ENCODE results near the gene CDH11.

Gene CDH11

DNA sequence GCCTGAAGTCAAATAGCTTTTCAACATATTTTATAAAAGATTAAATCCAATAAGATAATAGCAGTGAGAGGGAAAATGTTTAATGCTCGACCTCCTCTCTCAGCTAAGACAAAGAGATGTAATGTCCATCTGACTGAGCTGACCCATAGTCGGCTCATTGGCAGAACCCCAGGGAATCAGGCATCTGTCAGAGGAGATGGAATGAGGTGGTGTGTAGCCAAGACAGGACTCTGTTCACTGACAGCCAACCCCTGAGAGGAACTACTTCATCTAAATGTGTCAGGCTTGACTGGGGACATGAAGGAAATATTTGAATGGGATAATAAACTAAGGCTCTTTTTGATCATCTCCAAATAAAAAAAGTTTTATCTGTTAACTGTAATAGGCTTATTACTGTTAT is 188.0 kb downstream of the CDH11 start:
- Histone ChIP-seq H4K20me1 (ENCODE audit: insufficient read depth, low read length) (no peaks in the 10 kb centered on the region), H3K4me3 (ENCODE audit: low read length) (no peak overlapping the region), H3K4me2 (ENCODE audit: low read length) (no peak overlapping the region), H3K36me3 (replicated peaks; ENCODE audit: low read depth, low read length) (no peaks in the 10 kb centered on the region), H3K79me2 (ENCODE audit: low read length) (no peaks in the 10 kb centered on the region), H3K27ac (ENCODE audit: low read length) (no peak overlapping the region), H2AFZ (ENCODE audit: low read depth, low read length) (no peak overlapping the region), H3K9me3 (ENCODE audit: insufficient read depth, low read length) (no peaks in the 10 kb centered on the region), H3K9ac (ENCODE audit: low read length) (no peak overlapping the region), H3K27me3 (ENCODE audit: low read depth, low read length) (no peaks in the 10 kb centered on the region), H3K4me1 (ENCODE audit: low read length) (no peaks in the 10 kb centered on the region)
- TF ChIP-seq, protein P1, sequence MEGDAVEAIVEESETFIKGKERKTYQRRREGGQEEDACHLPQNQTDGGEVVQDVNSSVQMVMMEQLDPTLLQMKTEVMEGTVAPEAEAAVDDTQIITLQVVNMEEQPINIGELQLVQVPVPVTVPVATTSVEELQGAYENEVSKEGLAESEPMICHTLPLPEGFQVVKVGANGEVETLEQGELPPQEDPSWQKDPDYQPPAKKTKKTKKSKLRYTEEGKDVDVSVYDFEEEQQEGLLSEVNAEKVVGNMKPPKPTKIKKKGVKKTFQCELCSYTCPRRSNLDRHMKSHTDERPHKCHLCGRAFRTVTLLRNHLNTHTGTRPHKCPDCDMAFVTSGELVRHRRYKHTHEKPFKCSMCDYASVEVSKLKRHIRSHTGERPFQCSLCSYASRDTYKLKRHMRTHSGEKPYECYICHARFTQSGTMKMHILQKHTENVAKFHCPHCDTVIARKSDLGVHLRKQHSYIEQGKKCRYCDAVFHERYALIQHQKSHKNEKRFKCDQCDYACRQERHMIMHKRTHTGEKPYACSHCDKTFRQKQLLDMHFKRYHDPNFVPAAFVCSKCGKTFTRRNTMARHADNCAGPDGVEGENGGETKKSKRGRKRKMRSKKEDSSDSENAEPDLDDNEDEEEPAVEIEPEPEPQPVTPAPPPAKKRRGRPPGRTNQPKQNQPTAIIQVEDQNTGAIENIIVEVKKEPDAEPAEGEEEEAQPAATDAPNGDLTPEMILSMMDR (IDR thresholded peaks at IDR 0.05; ENCODE audit: low read depth, low read length): no peak
- no peak for TF ChIP-seq EZH2phosphoT487 (IDR thresholded peaks at IDR 0.05; ENCODE audit: low read depth)

DNA sequence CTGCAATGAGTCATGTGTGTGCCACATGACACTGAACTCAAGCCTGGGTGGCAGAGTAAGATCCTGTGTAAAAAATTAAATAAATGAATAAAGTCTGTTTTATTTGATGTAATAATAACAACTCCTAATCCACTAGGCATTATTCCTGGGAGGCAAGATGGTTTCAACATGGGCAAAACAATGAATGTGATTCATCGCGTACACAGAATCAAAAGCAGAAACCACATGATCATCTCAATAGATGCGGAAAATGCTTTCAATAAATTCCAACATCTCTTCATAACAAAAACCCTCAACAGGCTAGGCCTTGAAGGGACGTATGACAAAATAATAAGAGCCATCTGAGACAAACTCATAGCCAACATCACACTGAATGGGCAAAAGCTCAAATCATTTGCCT is 195.4 kb downstream of the CDH11 start:
- Histone ChIP-seq H3K27ac (ENCODE audit: low read length) (no peak overlapping the region), H3K4me3 (ENCODE audit: low read length) (no peak overlapping the region), H4K20me1 (ENCODE audit: insufficient read depth, low read length) (no peaks in the 10 kb centered on the region), H3K9me3 (ENCODE audit: insufficient read depth, low read length) (no peaks in the 10 kb centered on the region), H3K9ac (ENCODE audit: low read length) (no peak overlapping the region), H2AFZ (ENCODE audit: low read depth, low read length) (no peak overlapping the region), H3K27me3 (ENCODE audit: low read depth, low read length) (no peaks in the 10 kb centered on the region), H3K4me2 (ENCODE audit: low read length) (no peak overlapping the region), H3K4me1 (ENCODE audit: low read length) (no peaks in the 10 kb centered on the region), H3K79me2 (ENCODE audit: low read length) (no peaks in the 10 kb centered on the region), H3K36me3 (replicated peaks; ENCODE audit: low read depth, low read length) (no peaks in the 10 kb centered on the region)
- no peak for TF ChIP-seq EZH2phosphoT487 (IDR thresholded peaks at IDR 0.05; ENCODE audit: low read depth)
- TF ChIP-seq, protein P1 (IDR thresholded peaks at IDR 0.05; ENCODE audit: low read depth, low read length): no peak

DNA sequence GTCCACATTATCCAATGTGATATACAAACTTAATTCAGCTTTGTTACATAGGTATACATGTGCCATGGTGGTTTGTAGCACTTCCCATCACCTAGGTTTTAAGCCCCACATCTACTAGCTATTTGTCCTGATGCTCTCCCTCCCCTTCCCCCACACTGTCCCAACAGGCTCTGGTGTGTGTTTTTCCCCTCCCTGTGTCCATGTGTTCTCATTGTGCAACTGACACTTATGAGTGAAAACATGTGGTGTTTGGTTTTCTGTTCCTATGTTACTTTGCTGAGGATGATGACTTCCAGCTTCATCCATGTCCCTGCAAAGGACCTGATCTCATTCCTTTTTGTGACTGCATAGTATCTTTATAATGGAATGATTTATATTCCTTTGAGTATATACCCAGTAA is 196.7 kb downstream of the CDH11 start:
- no peak overlapping the region for H3K4me3 ChIP-seq (ENCODE audit: low read length)
- no peak overlapping the region for H3K4me2 ChIP-seq (ENCODE audit: low read length)
- H3K79me2 ChIP-seq (ENCODE audit: low read length): no peaks in the 10 kb centered on the region
- H3K4me1 ChIP-seq (ENCODE audit: low read length): no peaks in the 10 kb centered on the region
- no peaks in the 10 kb centered on the region for H4K20me1 ChIP-seq (ENCODE audit: insufficient read depth, low read length)
- no peaks in the 10 kb centered on the region for H3K36me3 ChIP-seq (replicated peaks; ENCODE audit: low read depth, low read length)
- no peak overlapping the region for H2AFZ ChIP-seq (ENCODE audit: low read depth, low read length)
- H3K27me3 ChIP-seq (ENCODE audit: low read depth, low read length): no peaks in the 10 kb centered on the region
- no peak overlapping the region for H3K9ac ChIP-seq (ENCODE audit: low read length)
- H3K27ac ChIP-seq (ENCODE audit: low read length): no peak overlapping the region
- TF ChIP-seq EZH2phosphoT487 (IDR thresholded peaks at IDR 0.05; ENCODE audit: low read depth): no peak
- TF ChIP-seq, protein P1 (IDR thresholded peaks at IDR 0.05; ENCODE audit: low read depth, low read length): no peak
- no peaks in the 10 kb centered on the region for H3K9me3 ChIP-seq (ENCODE audit: insufficient read depth, low read length)

DNA sequence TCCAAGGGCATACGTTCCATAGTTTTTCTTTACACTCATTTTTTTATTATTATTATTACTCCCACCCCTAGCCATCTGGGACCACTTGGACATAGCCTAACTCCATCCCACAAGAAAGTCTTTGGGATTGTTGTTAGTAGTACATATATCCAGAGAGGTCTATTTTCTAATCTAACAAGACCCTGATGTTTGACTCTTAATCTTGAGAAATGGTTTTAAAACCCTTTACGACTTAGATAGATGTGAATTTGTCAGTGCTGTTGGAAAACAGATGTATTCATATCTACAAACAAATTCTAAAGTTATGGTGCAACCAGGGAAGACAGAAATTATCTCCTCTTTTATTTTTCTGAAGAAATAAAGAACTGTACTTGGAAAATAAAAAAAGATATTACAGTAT is 197.8 kb downstream of the CDH11 start:
- Histone ChIP-seq H4K20me1 (ENCODE audit: insufficient read depth, low read length) (no peaks in the 10 kb centered on the region), H3K4me2 (ENCODE audit: low read length) (no peak overlapping the region), H3K79me2 (ENCODE audit: low read length) (no peaks in the 10 kb centered on the region), H2AFZ (ENCODE audit: low read depth, low read length) (no peak overlapping the region), H3K4me1 (ENCODE audit: low read length) (no peaks in the 10 kb centered on the region), H3K9me3 (ENCODE audit: insufficient read depth, low read length) (no peaks in the 10 kb centered on the region), H3K27ac (ENCODE audit: low read length) (no peak overlapping the region), H3K36me3 (replicated peaks; ENCODE audit: low read depth, low read length) (no peaks in the 10 kb centered on the region), H3K4me3 (ENCODE audit: low read length) (no peak overlapping the region), H3K27me3 (ENCODE audit: low read depth, low read length) (no peaks in the 10 kb centered on the region), H3K9ac (ENCODE audit: low read length) (no peak overlapping the region)
- no peak for TF ChIP-seq EZH2phosphoT487 (IDR thresholded peaks at IDR 0.05; ENCODE audit: low read depth)
- TF ChIP-seq, protein P1 (IDR thresholded peaks at IDR 0.05; ENCODE audit: low read depth, low read length): no peak
